GM19324 (cell line): ENCODE results near the gene BOC.

Experiments used
- ATAC-seq: cut with Tn5 transposase; IDR thresholded peaks from one replicate; pipeline ENCODE4 v1.9.1; 2021; ENCODE audit warnings: mild to moderate bottlenecking, moderate library complexity; ENCODE audit not compliant: unreplicated experiment, low FRiP score

Gene BOC

GRCh38 chr3:113247068-113247467, 35.7 kb downstream of the BOC start:
- no peak for ATAC-seq

- no peak for ATAC-seq
Measured at GRCh38 chr3:113247675-113248458, 36.5 kb downstream of the BOC start.

GRCh38 chr3:113249111-113249510, 37.8 kb downstream of the BOC start:
- ATAC-seq, result no peak

GRCh38 chr3:113249601-113250000, 38.2 kb downstream of the BOC start:
- no peak for ATAC-seq

- ATAC-seq, result no peak
Measured at GRCh38 chr3:113250566-113250965, 39.2 kb downstream of the BOC start.

- ATAC-seq, result no peak
Measured at GRCh38 chr3:113251817-113252216, 40.5 kb downstream of the BOC start.

- no peak for ATAC-seq
Measured at GRCh38 chr3:113252553-113252952, 41.2 kb downstream of the BOC start.

GRCh38 chr3:113253702-113254101, 42.3 kb downstream of the BOC start:
- ATAC-seq, result no peak

GRCh38 chr3:113254171-113254947, 43.0 kb downstream of the BOC start:
- no peak for ATAC-seq

GRCh38 chr3:113255100-113255853, 43.9 kb downstream of the BOC start:
- ATAC-seq, result no peak

- ATAC-seq, result no peak
Measured at GRCh38 chr3:113255854-113256615, 44.7 kb downstream of the BOC start.

- no peak for ATAC-seq
Measured at GRCh38 chr3:113258361-113258760, 47.0 kb downstream of the BOC start.

- no peak for ATAC-seq
Measured at GRCh38 chr3:113259196-113259595, 47.8 kb downstream of the BOC start.

- ATAC-seq, result no peak
Measured at GRCh38 chr3:113261063-113261625, 49.8 kb downstream of the BOC start.

GRCh38 chr3:113261626-113262303, 50.4 kb downstream of the BOC start:
- ATAC-seq, result no peak

GRCh38 chr3:113262304-113262665, 50.9 kb downstream of the BOC start:
- no peak for ATAC-seq

GRCh38 chr3:113263020-113263419, 51.7 kb downstream of the BOC start:
- no peak for ATAC-seq

- no peak for ATAC-seq
Measured at GRCh38 chr3:113263778-113264177, 52.4 kb downstream of the BOC start.

GRCh38 chr3:113264283-113265131, 53.1 kb downstream of the BOC start:
- ATAC-seq, result no peak
